Stimulated activated CD8-positive, alpha-beta memory T cell treated with anti-CD3 and anti-CD28 coated beads, Interleukin-15, amount 100 ng/mL, for 24 hours (primary cell): ENCODE measurements around the gene SND1.

ENCODE experiments used
- DNase-seq: peaks from one replicate; pipeline ENCODE4 v3.0.0-alpha.2; 2020; ENCODE audit warnings: low read depth

The SND1 gene

DNA sequence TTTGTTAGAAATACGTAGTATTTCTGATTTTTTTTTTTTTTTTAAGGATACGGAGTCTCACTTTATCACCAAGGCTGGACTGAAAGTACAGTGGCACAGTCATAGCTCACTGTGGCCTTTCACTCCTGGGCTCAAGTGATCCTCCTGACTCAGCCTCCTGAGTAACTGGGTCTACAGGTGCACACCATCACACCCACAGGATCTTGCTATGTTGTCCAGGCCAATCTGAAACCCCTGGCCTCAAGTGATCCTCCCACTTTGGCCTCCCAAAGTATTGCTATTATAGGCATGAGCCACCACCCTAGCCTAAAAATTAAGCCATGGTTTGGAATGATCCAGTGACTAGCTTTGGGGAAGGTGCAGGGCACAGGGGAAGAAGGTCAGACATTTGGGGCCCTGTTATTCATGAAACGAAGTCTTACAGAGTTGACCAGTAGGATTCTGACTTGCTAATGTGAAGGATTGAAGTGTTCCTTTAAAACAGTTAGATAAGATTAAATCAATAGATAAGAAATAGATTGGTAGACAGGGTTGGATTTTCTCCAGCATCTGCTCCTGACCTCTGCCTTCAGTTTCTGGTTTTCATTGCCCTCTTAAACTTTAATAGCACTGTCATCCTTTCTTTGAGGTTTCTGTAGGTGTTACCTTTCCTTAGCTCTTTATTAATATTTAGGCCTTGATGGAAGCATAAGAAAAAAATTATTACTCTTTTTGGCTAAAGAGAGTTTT lies 257.6 kb downstream of the SND1 start:
- DNase-seq: no peak

DNA sequence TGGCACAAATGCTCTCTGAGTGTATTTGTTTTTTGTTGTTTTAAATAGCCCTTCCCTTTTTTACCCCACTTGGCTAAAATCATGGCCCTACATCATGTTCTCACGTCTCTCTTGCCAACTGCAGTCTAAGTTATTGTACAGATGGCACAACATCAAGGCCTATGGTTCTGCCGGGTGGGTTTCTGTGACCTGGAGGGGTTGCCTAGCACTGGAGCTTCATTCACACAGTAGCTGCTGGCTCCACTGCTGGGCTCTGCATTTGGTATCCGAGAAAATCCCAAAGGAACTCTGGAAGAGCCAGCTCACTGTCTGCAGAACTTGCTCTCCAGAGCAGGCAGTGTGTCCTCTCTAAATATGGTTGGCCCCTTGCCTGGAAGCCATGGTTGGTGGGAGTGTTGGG lies 258.7 kb downstream of the SND1 start:
- no peak for DNase-seq

DNA sequence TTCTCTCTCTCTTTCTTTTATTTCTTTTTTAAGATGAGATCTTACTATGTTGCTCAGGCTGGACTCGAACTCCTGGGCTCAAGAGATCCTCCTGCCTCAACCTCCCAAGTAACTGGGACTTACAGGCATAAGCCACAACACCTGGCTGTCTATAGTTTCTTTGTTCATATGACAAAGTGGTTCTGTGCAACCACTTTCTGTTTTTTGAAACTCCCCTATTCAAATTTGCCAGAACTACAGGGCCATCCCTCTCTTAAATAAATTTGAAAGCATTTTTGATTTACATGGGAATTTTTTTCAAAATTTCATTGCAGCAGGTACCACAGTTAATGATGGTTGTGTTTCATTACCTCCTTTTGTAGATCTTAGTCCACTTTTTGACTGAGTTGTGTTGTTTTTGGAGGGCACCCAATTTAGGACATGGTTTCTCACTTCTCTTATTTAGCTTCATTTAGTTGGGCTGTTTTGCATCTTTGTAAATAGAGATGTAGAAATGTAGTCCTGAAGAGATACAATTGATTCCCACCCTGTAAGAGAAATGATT lies 260.0 kb downstream of the SND1 start:
- no peak for DNase-seq

DNA sequence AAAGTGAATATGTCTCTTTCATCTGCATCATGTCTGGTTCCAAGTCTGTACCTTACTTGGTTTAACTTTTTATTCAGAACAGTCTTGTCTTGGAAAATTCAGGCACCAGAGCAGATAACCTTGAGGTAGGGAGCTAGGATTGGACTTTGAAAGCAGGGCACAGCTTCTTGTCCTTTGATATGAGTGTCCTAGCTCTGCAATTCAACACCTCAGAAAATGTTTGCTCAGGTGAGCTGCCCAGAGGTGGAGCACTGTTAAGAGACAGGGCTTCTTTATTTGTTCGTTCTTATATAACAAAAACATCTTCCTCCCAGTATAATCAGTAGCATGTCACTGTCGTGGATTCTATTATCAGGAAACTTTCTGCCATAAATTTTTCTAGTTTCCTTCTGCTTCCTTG lies 260.9 kb downstream of the SND1 start:
- DNase-seq: no peak

DNA sequence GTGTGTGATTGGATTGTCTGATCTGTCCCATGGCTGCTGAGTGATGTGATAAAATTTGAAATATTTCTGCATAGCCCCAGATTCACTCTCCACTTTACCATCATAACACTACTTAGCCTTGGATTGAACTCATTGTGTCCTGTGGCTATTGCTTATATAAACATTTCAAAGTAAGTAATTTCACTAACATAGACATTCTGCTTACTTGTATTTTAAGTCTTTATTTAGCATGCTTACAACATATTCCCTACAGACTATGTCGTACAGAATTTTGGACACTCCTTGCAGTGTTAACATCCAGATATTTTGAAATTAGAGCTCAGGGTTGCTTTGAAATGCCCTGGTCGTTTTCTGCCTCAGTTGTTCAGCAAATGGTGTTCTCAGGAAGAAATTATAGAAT lies 261.7 kb downstream of the SND1 start:
- DNase-seq: no peak

DNA sequence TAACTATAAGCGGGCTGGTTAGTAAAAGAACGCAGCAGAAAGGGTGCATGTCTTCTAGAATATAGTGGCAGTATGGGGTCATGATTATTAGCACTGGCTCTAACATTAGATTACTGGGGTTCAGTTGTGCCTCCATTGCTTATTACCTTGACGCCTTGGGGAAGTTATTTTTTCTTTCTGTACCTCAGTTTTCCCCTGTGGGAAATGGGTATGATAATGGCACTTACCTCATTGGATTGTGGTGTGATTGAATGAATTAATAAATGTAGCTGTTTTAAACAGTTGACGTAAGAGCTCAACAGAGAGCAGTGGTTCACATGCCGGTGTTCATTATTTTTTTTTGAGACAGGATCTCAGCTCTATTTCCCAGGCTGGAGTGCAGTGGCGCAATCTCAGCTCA lies 262.7 kb downstream of the SND1 start:
- DNase-seq: no peak

DNA sequence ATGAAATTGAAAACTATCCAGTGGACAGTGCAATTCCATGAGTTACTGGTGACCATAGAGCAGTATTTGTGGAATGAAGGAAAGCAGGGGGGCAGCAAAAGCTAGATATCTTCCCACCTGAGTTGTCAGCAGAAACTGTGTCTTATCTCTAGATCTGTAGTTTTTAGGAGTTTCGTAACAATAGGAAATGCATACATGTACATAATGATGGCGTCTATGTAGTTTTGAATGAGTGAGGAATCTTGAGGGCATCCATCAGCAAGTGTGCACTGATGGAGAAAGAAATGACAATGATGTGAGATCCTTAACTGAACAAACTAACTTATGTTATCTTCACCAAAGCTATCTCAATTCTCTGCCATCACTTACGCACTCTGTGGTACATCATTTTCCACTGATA lies 264.7 kb downstream of the SND1 start:
- no peak for DNase-seq

DNA sequence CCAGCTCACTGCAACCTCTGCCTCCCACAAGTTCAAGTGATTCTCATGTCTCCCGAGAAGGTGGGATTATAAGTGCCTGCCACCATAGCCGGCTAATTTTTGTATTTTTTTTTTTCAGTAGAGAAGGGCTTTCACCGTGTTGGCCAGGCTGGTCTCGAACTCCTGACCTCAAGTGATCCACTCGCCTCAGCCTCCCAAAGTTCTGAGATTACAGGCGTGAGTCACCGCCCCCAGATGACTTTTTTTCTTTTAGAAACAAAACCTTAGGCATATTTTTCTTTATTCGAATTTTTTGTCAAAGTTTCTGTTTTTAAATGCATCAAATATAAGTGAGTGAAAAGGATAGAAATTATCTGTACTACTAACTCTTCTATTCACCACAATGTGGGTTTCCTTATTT lies 266.1 kb downstream of the SND1 start:
- DNase-seq: no peak

DNA sequence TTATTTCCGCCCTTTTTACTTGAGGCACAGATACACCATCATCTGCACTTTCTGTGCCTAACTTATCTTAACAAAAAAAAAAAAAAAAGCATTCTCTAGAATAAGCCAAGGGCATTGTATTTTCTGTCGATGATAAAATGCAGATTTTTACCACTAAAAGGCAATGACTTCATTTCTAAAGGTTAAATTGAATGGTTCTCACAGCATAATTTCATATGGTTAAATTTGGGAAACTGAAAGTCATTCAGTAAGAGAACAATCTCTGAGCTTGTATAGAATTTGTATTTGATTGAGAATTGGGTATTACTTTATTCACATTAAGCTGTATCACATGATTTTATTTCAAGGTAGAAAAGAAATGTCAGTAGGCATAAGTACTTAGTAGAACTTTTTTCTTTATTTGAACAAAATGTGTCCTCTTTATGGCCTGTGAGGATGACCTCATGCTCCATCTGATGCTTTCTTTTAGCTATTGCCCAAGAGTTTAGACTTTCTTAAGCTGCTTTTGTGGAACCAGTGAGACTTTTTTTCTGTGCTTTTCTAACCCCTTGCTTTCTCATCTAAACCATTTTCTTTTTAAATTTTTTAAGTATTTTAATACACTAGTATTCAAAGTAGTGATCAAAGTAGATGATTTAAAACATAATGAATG lies 268.9 kb downstream of the SND1 start:
- DNase-seq: no peak

DNA sequence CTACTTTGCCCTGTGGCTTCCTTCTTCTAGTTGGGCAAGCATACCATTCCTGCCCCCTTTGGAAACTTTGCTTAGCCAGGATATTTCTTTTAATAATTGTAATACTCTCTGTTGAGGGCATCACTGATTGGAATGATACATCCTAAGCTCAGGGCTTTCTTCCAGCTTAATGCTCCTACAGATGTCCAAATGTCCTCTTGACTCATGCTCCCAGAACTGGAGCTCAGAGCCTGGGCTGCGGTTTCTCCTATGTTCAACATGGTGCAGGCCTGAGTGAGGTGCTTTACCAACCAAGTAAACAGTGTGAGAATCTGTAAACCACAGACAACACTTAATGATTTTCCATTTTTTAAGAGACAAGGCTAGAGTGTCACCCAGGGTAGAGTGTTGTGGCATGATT lies 270.7 kb downstream of the SND1 start:
- DNase-seq: no peak

DNA sequence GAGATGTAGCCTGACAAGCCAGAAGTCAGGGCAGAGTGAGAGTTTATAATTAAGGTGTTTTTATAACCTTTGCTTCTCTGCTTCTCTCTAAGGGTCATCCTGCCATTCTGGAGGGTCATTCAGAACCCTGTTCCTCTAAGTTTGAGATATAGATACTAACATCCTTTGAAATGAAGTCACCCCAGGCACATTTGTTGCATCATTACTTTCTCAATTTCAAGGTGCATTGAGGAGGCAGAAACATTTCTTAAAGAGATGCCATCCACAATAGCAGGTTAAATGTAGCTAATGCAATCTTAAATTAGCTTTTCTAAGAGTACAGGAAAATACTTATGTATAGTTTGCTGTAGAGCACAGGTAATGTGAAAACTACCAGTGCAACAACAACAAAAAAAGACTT lies 272.9 kb downstream of the SND1 start:
- DNase-seq: no peak

DNA sequence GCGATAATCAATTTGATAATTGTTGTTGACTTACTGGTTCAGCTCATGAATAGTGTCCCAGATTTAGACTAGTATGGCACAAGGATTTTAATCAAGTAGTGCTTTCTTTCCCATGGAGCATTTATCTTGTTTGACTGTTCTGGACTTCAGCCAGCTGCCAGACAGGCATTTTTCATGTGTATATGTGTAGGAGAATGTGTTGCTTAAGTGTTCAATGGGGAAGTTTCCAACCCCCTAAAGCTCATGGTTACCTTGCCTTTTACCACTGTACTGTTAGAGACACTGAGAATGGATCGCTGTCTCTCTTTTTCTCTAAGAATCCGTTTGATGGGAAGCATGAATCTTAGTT lies 275.3 kb downstream of the SND1 start:
- DNase-seq: no peak

DNA sequence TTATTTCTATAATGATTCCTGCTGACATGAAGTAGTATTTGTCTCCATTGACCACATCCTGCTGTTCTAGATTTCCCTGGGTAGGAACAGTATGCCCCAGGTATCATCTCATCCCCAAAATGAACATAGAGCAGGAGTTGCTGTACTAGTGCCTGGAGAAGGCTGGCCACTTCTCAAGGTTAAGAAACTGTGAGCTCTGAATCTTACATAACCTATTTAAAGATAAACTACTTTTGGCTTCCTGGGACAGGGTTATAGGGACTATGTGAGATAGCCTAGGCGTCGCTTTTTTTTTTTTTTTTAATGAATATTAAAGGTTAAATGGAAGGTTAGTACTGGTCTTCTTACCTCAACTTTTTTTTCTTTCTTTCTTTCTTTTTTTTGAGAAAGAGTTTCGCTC lies 276.2 kb downstream of the SND1 start:
- DNase-seq: no peak

DNA sequence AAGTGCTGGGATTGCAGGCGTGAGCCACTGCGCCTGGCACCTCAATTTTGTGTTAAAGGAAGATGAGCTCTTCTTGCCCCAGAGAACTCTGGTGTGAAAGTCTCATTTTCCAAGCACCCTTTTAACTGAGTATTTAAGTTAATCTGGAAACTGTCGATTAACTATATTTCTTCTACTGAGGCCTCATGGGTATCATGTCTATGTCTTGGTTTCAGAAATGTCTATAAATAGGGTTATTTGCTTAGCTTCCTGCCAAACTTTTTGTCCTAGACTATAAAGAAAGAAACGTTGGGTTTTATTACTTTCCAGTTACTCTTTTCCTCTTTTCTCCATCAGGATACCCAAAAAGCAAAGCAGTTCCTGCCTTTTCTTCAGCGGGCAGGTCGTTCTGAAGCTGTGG lies 276.9 kb downstream of the SND1 start:
- no peak for DNase-seq

DNA sequence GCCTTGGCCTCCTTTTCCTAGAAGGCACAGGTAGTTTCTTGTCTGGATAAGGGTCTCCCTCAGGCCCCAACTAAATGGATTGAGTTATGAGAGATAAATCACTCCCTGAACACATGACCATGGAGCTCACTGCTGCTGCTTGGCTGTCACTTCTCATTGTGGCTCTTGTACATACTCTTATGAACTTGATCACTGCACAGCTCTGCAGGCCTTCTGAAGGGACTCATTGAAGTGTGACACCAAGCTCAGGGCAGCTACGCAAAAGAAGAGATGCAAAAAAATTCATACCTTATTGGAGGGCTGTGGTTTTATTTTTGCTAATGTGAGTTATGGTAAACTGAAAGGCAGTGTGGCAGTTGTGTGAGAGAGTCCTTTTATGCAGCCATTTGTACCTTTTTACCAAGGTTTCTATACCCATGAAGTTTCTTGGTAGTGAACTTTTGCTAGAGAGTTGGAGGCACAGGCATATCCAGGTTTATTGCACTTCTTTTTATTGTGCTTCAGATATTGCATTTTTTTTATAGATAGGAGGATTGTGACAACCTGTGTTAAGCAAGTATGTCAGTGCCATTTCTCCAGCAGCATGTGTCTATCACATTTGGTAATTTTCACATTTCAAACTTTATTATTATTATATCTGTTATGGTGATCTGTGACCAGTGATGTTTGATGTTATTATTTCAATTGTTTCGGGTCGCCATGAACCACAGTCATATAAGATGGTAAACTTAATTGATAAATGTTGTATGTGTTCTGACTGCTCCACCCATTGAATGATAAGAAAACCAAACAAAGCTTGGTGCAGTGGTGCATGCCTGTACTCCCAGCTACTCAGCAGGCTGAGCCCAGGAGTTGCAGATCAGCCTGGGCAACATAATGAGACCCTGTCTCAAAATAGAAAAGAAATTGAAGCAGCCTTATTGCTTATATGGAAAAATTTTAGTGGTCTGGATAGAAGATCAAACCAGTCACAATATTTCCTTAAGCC lies 278.6 kb downstream of the SND1 start:
- no peak for DNase-seq

DNA sequence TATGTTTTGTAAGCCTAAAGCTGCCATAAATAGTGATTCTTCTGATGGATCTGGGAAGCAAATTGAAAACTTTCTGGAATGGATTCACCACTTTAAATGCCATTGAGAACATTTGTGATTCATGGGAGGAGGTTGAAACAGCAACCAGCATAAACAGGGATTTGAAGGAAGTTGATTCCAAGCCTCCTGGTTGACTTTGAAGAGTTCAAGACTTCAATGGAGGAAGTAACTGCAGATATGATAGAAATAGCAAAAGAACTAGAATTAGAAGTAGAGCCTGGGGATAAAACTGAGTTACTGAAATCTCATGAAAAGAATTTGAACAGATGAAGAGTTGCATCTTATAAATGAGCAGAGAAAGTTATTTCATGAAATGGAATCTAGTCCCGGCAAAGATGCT lies 280.1 kb downstream of the SND1 start:
- DNase-seq: no peak

DNA sequence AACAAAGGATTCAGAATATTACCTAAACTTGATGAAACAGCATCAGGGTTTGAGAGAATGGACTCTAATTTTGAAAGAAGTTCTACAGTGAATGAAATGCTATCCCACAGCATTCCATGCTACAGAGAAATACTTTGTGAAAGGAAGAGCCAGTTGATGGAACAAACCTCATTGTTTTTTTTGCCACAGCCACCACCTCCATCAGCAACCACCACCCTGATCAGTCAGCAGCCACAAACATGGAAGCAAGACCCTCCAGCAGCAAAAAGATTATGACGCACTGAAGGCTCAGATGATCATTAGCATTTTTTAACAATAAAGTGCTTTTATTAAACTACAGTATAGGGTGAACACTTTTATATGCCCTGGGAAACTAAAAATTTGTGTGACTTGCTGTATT lies 280.5 kb downstream of the SND1 start:
- no peak for DNase-seq

DNA sequence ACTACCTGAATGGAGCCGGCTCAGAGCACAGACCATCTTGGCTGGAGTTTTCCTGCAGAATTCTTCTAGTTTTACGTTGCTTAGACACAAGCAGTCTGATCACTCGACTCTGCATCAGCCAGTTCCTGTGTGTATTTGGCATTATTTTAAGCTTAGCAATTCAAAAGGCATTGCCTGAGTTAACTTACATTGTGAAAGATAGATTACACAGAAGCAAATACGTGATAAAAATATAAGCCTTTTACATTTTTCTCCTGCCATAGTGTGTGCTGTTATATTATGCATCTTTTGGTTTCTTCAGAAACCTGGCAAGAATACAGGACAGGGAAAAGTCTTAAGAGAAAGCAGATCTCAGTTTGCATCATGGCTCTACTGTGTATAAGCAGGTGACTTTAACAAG lies 281.2 kb downstream of the SND1 start:
- no peak for DNase-seq

DNA sequence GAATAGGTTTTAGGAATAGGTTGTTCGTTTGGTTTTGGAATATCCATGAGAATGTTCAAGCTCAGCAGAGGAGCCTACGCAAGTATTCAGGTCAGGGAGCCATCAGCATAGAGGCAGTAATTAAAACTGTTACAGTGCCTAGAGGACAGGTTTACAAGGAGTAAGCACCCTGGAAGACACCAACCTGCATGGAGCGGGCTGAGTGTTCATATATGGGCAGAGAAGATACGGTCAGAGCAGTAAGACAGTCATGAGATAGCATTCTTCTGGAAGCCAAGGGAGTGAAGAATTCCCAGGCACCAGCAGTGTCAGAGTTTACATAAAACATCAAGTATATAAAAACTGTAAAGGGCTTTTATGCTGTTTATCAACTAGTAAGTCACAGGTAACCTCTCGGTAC lies 282.7 kb downstream of the SND1 start:
- no peak for DNase-seq

DNA sequence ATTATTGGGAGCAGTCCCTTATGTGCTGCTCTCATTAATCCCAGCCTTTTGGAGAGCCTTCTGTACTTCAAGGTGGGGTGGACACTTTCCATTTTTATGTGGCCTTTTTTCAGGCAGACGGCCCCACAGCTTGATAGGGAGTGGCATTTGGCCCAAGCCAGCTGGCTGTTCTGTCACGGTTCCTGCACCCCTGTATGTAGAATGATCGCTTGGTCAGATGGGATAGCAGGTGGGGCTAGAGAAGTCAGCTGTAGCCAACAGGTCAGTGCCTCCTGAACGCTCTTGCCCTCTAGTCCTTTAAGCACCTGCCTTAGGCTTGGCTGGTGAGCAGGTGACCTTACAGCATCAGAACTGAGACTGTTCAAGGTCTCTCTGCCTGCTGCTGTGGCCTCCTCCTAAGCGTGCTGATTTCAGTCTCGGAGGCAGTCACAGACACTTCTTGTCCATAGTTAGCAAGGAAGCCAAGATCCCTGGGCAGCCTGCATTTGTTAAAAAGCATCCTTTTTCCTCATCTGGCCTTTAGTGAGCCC lies 283.9 kb downstream of the SND1 start:
- DNase-seq: no peak

DNA sequence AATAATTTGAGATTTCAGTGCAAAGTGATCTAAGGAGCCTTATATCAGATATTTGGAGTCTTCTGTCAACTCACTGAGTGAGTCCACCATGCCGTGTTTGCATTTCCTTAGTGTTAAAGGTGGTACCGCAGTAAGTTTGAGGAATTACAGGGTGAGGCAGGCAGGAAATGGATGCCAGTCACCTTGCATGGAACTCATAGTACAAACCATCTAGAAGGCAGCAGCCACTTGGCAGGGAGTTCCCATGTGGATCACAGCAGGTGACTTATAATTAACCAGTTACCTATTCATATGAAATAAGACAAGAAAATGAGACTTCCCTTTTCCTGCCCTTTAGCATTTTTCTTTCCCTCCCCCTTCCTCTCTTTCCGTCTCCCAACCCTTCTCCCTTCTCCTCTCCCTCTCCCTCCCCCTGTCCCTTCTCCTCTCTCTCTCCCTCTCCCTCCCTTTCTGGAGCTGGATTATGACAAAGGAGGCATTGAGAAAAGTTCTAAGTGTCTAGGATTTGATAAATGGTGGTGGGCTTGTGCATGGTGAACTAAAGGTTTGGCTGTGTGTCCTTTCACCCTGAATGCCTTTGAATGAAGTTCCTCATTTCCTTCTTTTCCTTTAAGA lies 285.2 kb downstream of the SND1 start:
- no peak for DNase-seq

DNA sequence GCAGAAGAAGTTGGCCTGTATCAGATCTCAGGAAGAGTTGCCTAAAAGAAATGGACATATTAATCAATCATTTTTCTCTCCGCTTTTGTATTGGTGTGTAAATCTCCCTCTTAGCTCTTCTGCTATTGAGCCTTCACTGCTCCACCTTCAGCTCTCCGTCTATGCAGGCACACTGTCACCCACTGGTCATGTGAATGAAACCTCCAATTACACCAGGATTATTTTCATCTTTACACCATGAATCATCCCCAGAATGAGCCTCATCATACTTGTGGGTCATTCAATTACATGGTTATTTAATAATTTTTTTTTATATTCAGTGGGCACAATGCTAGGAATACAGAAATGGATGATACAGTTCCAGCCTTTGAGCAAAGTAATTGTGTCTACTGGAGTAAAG lies 286.6 kb downstream of the SND1 start:
- DNase-seq: no peak
